SJSA1 (cell line): ENCODE results near the gene NPB. TPM values are rescaled to one million over a fixed set of nuclear protein-coding genes. Genes with fewer than 3 reads are reported as not detected.

Experiments
- DNase-seq, 2 experiments: peaks; one replicate each; pipeline ENCODE4 v3.0.0-alpha.2; 2015 to 2020; ENCODE audit warnings: low spot score in 2 of 2, low read depth in 1 of 2
- H3K27ac ChIP-seq: fragments of 250-450 bp; sonication (Bioruptor Pico); 2 replicates; pipeline ENCODE4 v1.5.1; 2020; ENCODE audit warnings: mild to moderate bottlenecking, moderate library complexity
- H3K27me3 ChIP-seq: fragments of 250-450 bp; sonication (Bioruptor Pico); replicated peaks from 2 replicates; pipeline ENCODE4 v1.5.1; 2020; ENCODE audit warnings: mild to moderate bottlenecking, moderate library complexity
- H3K36me3 ChIP-seq: fragments of 250-450 bp; sonication (Bioruptor Pico); 2 replicates; pipeline ENCODE4 v1.5.1; 2020; ENCODE audit warnings: mild to moderate bottlenecking
- H3K4me1 ChIP-seq: fragments of 250-450 bp; sonication (Bioruptor Pico); replicated peaks from 2 replicates; pipeline ENCODE4 v1.6.1; 2021; ENCODE audit warnings: mild to moderate bottlenecking
- H3K4me3 ChIP-seq: fragments of 250-450 bp; sonication (Bioruptor Pico); 2 replicates; pipeline ENCODE4 v1.5.1; 2020; ENCODE audit warnings: mild to moderate bottlenecking
- H3K9me3 ChIP-seq: fragments of 250-450 bp; sonication (Bioruptor Pico); replicated peaks from 2 replicates; pipeline ENCODE4 v1.5.1; 2020; ENCODE audit warnings: mild to moderate bottlenecking
- total RNA-seq: library from RNA; depleted of rRNA; stranded (reverse); fragments of >200 nt; shearing (Covaris generic); gene quantifications from 2 replicates; pipeline ENCODE4 v1.2.3, GENCODE V29; 2014

The NPB gene
- total RNA-seq, 1 experiment from 2014 or later: 0.84 TPM

GRCh38 chr17:81899514-81900166 lies 2.4 kb upstream of the NPB start:
- peak overlapping the region; percentile 63; the same call in 1 of the 2 replicates for H3K27ac ChIP-seq
- peaks cover 53% of the 10 kb centered on the region for H3K4me1 ChIP-seq
- no peaks in the 10 kb centered on the region for H3K27me3 ChIP-seq
- no peak overlapping the region for H3K4me3 ChIP-seq
- no peaks in the 10 kb centered on the region for H3K9me3 ChIP-seq
- peaks cover 80% of the 10 kb centered on the region for H3K36me3 ChIP-seq
- DNase-seq: peak in 1 of 2 experiments; percentile 53

GRCh38 chr17:81900181-81900820 lies 1.7 kb upstream of the NPB start:
- Histone ChIP-seq H3K4me1 (peaks cover 53% of the 10 kb centered on the region), H3K27me3 (no peaks in the 10 kb centered on the region)
- no peak for DNase-seq

GRCh38 chr17:81901167-81902022 lies 643 bp upstream of the NPB start:
- H3K4me1 ChIP-seq: peaks cover 53% of the 10 kb centered on the region
- DNase-seq: no peak
- H3K27me3 ChIP-seq: no peaks in the 10 kb centered on the region
- no peak overlapping the region for H3K27ac ChIP-seq
- peaks cover 83% of the 10 kb centered on the region for H3K36me3 ChIP-seq
- H3K4me3 ChIP-seq: no peak overlapping the region
- H3K9me3 ChIP-seq: no peaks in the 10 kb centered on the region

More at GRCh38 chr17:81900181-81900820, 1.7 kb upstream of the NPB start:
- Histone ChIP-seq H3K4me3 (no peak overlapping the region), H3K9me3 (no peaks in the 10 kb centered on the region), H3K36me3 (peaks cover 83% of the 10 kb centered on the region), H3K27ac (no peak overlapping the region)

GRCh38 chr17:81902653-81903414 lies 796 bp downstream of the NPB start:
- peaks cover 83% of the 10 kb centered on the region for H3K36me3 ChIP-seq
- H3K9me3 ChIP-seq: no peaks in the 10 kb centered on the region
- H3K27me3 ChIP-seq: no peaks in the 10 kb centered on the region
- H3K4me1 ChIP-seq: peaks cover 43% of the 10 kb centered on the region
- H3K27ac ChIP-seq: no peak overlapping the region
- no peak for DNase-seq
- H3K4me3 ChIP-seq: no peak overlapping the region

- no peak overlapping the region for H3K27ac ChIP-seq
- H3K4me3 ChIP-seq: no peak overlapping the region
- peaks cover 85% of the 10 kb centered on the region for H3K36me3 ChIP-seq
- no peak for DNase-seq
- no peaks in the 10 kb centered on the region for H3K27me3 ChIP-seq
- H3K4me1 ChIP-seq: peaks cover 37% of the 10 kb centered on the region
- no peaks in the 10 kb centered on the region for H3K9me3 ChIP-seq
Observed at GRCh38 chr17:81903415-81903831, 1.4 kb downstream of the NPB start.

GRCh38 chr17:81903896-81904599 lies 2.0 kb downstream of the NPB start:
- Histone ChIP-seq H3K9me3 (no peaks in the 10 kb centered on the region), H3K27ac (no peak overlapping the region), H3K27me3 (no peaks in the 10 kb centered on the region), H3K4me3 (no peak overlapping the region), H3K4me1 (peaks cover 33% of the 10 kb centered on the region), H3K36me3 (peaks cover 88% of the 10 kb centered on the region)
- DNase-seq: no peak

- Histone ChIP-seq H3K4me1 (peaks cover 25% of the 10 kb centered on the region), H3K9me3 (no peaks in the 10 kb centered on the region), H3K27ac (no peak overlapping the region), H3K36me3 (peaks cover 85% of the 10 kb centered on the region), H3K27me3 (no peaks in the 10 kb centered on the region), H3K4me3 (no peak overlapping the region)
- DNase-seq: no peak
Observed at GRCh38 chr17:81904600-81905423, 2.8 kb downstream of the NPB start.

GRCh38 chr17:81905424-81905875 lies 3.4 kb downstream of the NPB start:
- Histone ChIP-seq H3K27ac (no peak overlapping the region), H3K27me3 (no peaks in the 10 kb centered on the region), H3K36me3 (peaks cover 79% of the 10 kb centered on the region), H3K9me3 (no peaks in the 10 kb centered on the region), H3K4me3 (no peak overlapping the region), H3K4me1 (peaks cover 25% of the 10 kb centered on the region)
- DNase-seq: no peak

GRCh38 chr17:81905993-81906392 lies 4.0 kb downstream of the NPB start:
- Histone ChIP-seq H3K27me3 (no peaks in the 10 kb centered on the region), H3K4me3 (no peak overlapping the region), H3K4me1 (peaks cover 28% of the 10 kb centered on the region), H3K9me3 (peaks cover 2% of the 10 kb centered on the region; the same call in 1 of the 2 replicates), H3K27ac (no peak overlapping the region), H3K36me3 (peaks cover 79% of the 10 kb centered on the region)
- DNase-seq: no peak

GRCh38 chr17:81906476-81907218 lies 4.6 kb downstream of the NPB start:
- Histone ChIP-seq H3K27ac (no peak overlapping the region), H3K9me3 (peaks cover 2% of the 10 kb centered on the region; the same call in 1 of the 2 replicates), H3K4me3 (no peak overlapping the region), H3K4me1 (peaks cover 28% of the 10 kb centered on the region), H3K27me3 (no peaks in the 10 kb centered on the region), H3K36me3 (peaks cover 76% of the 10 kb centered on the region)
- no peak for DNase-seq

GRCh38 chr17:81907219-81908145 lies 5.4 kb downstream of the NPB start:
- Histone ChIP-seq H3K4me1 (peaks cover 22% of the 10 kb centered on the region), H3K9me3 (peaks cover 2% of the 10 kb centered on the region; the same call in 1 of the 2 replicates), H3K27ac (no peak overlapping the region), H3K27me3 (no peaks in the 10 kb centered on the region), H3K36me3 (peaks cover 83% of the 10 kb centered on the region), H3K4me3 (no peak overlapping the region)
- DNase-seq: no peak
